SW480 (cell line): ENCODE data around the gene POLH.
"Not testable (repeated sequence)": the region's sequence is repeated elsewhere in the genome, so short reads cannot be mapped to it uniquely, and the experiment has no call there.

Source experiments
- DNase-seq: peaks from one replicate; pipeline ENCODE4 v3.0.0-alpha.2; 2016; ENCODE audit warnings: low spot score

POLH gene

DNA sequence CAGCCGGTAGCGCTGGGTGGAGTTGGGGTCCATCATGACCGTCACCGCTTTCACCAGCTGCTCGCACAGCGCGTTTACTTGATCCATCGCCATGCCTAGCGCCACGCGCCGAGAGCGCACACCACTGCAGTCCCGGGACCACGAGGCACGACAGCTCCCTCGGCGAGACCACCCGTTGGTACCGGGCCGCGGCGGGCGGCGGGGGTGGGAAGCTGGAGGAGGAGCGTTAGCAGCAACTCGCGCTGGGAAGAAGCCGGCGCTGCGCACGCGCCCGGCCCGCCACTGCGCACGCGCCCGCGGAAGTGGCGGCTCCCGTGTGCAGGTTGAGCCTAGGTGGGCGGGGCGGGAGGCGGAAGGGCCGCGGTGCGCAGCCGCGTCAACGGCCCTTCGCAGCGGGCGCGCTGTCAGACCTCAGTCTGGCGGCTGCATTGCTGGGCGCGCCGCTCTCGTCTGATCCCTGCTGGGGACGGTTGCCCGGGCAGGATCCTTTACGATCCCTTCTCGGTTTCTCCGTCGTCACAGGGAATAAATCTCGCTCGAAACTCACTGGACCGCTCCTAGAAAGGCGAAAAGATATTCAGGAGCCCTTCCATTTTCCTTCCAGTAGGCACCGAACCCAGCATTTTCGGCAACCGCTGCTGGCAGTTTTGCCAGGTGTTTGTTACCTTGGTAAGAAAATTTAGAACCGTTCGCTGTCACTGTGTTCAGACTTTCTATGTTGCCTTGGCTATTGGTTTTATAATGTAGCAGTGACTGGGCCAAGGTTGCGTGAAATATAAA is at the start of gene POLH, which contains the start of gene XPO5:
POLH (plus strand) TSS at position 414 of the 780 bp plus-strand sequence. CDS start 6,135 bp downstream, outside the sequence.
XPO5 (minus strand) TSS at position 267 of the 780 bp plus-strand sequence; CDS start at position 93, 174 bp downstream.
- peak; percentile 88 for DNase-seq

DNA sequence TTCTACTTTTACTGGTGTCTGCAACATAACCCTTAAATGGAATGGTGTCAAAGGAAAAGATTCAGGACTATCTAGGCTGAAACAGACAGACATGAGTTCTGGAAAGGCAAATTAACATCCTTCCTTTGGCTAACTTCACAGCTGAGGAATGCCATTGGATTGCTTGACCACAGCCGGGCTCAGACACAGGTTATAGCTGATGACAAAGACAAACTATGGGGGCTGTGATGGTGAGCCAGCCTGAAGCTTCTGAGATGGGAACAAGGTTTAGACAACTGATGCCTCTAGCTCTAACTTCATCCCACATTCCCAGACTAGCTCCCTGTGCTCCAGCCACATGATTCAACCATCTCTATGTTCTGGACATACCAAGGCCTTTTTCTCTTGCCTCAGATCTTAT is 43.8 kb upstream of the POLH start:
- no peak for DNase-seq

DNA sequence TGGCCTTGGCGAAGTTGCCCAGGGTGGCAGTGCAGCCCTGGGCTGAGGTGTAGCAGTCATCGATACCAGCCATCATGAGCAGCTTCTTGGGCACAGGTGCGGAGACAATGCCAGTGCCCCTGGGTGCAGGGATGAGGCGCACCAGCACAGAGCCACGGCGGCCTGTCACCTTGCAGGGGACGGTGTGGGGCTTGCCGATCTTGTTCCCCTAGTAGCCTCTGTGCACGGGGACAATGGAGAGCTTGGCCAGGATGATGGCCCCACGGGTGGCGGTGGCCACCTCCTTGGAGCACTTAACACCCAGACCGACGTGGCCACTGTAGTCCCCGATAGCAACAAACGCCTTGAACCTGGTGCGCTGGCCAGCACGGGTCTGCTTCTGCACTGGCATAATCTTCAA is 37.0 kb upstream of the POLH start:
- DNase-seq, result not testable (repeated sequence)

DNA sequence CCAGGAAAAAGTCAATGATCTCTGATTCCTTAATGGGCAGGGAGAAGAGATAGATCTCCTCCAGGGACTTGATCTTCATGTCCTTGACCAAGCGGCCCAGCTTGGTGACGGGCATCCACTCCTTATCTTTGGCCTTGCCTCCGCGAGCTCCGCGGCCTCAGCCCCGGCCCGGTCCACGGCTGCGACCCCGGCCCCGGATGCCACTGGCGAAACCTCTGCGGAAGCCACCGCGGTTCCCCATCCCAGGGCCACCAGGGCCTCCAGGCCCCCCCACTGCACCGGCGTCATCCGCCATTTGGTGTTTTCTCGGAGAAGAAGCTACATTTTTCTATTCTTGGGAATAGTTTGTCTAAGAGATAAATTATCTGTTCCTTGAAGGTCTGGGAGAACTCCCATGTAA is 36.6 kb upstream of the POLH start:
- not testable (repeated sequence) for DNase-seq

DNA sequence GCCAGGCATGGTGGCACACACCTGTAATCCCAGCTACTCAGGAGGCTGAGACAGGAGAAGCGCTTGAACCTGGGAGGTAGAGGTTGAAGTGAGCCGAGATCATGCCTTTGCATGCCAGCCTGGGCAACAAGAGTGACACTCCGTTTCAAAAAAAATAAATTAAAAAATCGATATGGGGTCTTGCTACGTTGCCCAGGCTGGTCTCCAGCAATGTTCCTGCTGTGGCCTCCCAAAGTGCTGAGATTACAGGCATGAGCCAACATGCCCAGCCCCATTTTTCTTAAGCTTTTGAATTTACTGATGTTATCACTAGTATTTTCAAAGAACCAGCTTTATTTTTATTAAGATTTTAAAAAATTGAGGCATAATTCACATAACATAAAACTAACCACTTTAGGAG is 35.5 kb upstream of the POLH start:
- no peak for DNase-seq

DNA sequence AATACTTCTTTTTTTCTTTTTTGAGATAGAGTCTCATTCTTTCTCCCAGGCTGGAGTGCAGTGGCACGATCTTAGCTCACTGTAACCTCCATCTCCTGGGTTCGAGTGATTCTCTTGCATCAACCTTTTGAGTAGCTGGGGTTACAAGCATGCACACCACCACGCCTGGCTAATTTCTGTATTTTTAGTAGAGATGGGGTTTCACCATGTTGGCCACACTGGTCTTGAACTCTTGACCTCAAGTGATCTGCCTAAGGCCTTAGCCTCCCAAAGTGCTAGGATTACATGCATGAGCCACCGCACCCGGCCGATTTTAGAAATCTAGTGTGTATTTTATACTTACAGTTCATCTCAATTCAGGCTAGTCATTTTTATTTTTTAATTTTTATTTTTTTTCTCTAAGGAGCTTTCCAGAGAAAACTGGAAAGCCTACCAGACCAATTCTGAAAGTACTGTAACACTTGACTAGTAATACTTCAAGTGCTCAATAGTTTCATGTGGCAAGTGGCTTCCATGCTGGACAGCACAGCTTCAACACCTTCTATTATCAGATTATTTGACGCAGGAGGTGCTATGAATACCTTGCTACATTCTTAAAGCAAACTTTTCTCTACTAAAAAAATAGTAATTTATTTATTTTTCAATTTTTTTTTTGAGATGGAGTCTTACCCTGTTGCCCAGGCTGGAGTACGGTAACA is 34.1 kb upstream of the POLH start:
- DNase-seq, result no peak

DNA sequence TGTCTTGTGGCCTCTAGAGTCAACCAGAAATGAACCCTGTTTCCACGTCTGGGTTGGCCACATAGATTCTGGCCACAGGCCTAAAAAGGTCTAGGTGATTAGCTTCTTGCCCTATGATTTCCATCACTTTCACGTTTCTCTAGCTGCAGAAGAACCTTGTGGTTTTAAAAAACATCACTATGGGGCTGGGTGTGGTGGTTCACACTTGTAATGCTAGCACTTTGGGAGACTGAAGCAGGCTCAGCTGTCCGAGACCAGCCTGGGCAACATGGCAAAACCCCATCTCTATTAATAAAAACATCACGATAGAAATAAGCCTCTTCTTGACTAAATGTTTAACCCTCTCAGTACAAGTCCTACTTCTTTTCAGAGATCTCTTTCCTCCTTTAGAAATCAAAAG is 31.5 kb upstream of the POLH start:
- DNase-seq, result no peak

DNA sequence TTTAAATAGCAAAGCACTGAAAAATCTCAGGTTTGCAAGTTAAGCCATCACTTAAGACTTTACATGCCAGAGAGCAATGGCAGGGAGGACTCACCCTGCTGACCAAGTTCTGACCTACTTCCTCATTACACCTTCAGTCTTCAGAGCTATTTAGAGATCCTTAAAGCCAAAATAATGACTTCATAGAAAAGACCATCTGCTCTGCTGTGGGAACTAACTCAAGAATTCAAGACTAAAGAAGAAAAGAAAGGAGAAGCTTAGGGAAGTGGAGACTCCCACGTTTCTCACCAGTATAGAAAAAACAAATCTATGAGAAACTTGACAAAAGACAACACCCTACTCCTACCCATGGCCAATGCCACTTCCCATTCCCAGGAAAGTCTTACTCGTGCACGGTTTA is 28.8 kb upstream of the POLH start:
- no peak for DNase-seq

DNA sequence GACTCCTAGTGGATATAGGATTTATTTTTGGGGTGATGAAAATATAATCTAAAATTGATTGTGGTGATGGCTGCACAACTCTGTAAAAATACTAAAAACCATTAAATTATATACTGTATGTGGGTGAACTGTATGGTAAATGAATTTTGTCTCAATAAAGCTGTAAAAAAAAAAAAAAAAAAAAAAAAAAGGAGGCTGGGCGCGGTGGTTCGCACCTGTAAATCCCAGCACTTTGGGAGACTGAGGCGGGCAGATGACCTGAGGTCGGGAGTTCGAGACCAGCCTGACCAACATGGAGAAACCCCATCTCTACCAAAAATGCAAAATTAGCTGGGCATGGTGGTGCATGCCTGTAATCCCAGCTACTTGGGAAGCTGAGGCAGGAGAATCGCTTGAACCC is 18.4 kb upstream of the POLH start:
- not testable (repeated sequence) for DNase-seq

DNA sequence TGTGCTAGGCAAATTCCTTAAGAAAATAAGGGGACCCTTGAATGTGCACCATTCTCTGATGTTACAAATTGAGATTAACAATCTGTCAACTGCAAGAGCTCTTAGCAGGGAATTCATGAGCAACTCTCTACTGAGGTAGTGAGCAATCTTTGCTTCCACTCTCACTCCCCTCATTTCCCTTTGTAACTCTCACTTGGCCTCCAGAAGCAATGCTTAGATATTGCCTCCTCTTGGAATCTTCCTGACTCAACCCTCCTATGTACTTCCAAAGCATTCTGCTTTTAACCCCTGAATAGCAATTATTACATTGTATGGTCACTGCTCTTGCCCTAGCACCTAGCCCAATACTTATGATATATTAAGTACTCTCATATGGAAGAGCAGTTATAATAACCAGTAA is 16.7 kb upstream of the POLH start:
- DNase-seq, result no peak

DNA sequence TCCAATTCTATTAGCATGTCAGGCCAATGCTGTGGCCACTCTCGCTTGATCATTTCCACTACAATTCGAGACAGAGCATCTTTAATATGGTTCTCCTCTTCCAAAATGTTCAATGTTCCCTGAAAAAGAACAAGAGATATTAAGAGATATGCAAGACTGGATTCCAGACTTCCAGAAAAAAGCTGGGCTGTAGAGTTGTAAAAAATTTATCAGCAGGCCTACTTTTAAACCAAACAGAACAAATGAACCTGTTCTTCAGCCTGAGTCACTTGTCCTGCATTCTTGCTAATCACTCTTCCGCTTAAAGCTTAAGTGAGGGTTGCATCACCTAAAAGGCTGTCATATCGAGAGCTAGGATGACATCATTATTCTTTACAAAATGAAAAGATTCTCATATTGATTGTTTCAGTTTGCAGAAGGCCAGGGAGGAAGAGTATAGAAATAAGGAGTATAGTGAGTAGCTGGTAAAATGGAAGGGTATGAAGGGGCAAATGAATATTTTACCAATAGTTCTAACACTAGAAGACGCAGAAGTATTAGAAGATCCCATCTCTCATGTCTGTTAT is 5.0 kb upstream of the POLH start:
- peak; percentile 3 for DNase-seq

DNA sequence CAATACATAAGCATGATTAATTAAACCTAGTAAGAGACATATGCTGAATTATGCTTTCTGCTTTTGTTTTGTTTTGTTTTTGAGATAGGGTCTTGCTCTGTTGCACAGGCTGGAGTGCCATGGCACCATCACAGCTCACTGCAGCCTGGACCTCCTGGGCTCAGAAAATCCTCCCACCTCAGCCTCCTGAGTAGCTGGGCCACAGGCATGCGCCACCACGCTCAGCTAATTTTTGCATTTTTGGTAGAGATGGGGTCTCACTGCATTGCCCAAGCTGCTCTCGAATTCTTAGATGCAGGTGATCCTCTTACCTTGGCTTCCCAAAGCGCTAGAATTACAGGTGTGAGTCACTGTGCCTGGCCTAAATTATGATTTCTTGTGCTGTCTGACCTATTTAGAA is 4.0 kb upstream of the POLH start:
- DNase-seq, result no peak

DNA sequence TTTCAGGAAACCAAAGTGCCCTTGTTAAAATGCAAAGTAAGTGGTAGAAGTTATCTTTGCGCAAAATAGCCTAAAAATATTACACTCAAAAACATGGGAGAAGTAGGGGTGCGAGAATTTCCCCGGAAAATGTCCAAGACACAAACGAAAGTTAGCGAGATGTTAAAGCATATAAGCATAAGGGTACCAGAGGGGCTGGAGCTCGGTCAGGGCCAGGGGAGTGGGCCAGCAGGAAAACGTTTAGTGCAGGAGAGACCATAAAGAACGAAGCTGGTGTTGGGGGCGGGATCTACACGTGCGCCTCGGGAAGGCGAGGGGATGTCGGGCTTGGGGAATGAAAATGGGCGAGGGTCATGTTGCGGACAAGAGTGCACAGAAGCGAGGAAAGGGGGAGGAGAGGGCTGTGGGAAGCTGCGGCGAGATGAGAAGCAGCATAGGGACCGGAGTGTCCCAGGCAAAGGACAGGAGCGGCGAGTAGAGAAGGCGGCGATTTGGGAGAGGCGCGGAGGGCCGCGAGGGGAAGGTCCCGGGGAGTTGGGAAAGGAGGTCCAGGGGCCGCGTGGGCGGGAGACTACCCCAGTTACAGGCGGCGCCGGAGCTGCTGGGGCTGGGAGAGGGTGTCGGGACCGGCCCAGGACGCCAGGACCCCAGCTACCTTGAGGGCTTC is 747 bp upstream of the POLH start:
- DNase-seq, result peak; percentile 55

DNA sequence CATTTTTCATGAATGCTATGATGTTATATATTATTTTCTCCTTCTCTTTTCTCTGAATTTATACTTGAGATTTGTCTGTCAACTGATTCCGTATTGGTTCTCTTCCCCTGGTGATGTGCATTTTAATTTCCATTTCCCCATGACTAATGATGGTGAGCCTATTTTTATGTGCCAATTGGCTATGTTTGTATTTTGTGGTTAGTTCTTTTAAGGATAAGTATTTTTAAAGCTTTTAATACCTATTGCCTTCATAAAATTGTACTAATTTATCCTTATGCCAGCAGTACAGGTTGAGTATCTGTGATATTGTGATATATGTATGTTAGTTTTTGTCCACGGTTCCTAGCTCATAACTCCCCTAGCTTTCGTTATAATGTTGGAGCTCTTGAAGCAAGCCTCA is 2.8 kb downstream of the POLH start:
- DNase-seq, result no peak

DNA sequence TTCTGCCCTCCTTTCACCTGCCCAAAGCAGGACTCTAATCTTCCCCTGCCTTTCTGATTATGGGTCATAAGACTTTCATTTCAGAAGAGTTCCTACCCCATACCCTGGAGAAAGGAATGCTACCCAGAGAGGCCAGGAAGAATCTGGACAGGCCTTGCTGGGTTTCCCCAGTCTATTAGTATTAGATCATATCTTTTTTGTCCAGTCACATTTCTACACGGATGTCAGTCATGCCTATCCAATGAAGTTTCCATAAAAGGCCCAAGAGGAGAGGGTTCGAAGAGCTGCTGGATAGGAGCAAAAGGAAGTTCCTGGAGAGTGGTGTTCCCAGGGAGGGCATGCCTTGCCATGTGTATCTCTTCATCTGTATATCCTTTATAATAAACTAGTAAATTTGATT is 3.2 kb downstream of the POLH start:
- DNase-seq, result no peak

DNA sequence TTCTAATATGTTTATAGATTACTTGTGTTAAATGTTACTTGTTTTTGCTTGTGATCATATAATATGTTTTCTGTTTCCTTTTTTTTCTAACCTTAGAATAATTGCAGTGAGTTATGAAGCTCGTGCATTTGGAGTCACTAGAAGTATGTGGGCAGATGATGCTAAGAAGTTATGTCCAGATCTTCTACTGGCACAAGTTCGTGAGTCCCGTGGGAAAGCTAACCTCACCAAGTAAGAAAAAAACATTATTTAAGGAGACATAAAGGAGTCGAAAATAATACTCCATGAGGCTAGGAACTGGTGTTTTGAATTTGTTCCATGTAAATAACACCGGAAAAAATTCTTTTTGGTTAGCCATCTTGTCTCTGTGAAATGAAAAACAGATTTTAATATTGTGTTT is 6.9 kb downstream of the POLH start:
- DNase-seq, result no peak

DNA sequence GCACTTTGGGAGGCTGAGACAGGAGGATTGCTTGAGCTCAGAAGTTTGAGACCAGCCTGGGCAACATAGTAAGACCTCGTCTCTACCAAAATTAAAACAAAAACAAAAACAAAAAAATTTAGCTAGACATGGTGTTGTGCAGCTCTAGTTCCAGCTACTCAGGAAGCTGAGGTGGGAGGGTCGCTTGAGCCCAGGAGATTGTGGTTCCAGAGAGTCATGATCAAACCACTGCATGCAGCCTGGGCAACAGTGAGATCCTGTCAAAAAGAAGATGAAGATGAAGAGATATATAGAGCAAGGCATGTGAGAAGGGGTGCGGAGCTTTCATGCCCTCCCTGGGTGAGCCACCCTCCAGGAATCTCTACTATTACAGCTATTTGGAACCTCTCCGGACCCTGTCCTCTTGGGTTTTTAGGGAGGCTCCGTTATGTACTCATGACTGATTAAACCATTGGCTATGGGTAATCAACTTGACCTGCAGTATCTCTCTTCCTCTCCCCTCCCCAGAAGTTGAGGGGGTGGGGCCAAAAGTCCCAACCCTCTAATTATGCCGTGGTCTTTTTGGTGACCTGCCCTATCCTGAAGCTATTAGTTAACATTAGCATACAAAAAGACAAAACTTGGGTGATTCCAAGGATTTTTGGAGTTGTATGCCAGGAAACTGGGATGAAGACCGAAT is 9.0 kb downstream of the POLH start:
- no peak for DNase-seq

DNA sequence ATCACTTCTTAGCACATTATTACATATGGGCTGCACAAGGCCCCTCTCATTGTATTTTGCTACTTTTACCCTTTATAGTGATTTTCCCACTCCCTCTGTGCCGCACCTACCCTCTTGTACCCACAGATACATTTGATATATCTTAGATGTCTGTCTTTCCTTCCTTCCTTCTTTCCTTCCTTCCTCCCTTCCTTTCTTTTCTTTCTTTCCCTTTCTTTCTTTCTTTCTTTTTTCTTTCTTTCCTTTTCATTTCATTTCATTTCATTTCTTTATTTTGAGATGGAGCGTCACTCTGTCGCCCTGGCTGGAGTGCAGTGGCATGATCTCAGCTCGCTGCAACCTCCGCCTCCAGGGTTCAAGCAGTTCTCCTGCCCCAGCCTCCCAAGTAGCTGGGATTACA is 12.2 kb downstream of the POLH start:
- no peak for DNase-seq

DNA sequence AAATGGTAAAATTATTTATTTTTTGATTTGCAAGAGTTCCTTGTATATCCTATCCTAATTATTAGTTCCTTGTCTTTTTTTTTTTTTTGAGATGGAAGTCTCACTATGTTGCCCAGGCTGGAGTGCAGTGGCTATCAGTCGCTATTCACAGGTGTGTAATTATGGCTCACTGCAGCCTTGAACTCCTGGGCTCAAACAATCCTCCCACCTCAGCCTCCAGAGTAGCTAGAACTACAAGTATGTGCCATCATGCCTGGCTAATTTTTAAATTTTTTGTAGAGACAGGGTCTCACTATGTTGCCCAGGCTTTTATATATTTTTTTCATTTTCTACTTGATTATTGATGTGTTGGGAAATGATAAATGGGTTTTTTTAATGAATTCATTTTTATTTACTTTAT is 13.6 kb downstream of the POLH start:
- DNase-seq, result not testable (repeated sequence)

DNA sequence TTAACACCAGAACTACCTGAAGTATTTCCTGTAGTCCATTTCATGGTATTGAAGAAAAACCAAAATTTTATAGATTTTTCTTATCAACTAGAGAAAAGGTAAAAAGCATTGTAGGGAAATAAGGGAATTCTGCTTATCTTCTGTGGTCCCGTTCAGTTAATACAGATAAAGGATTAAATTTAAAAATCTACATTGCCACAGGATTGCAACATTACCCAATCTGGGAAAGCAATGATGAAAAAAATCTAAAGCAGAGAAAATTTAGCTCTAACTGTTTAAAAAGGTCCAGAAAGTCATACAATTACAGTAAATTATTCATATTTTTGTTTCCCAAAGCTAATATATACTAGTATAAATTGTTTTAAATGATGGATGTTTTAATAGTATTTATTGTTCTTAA is 18.0 kb downstream of the POLH start:
- no peak for DNase-seq

DNA sequence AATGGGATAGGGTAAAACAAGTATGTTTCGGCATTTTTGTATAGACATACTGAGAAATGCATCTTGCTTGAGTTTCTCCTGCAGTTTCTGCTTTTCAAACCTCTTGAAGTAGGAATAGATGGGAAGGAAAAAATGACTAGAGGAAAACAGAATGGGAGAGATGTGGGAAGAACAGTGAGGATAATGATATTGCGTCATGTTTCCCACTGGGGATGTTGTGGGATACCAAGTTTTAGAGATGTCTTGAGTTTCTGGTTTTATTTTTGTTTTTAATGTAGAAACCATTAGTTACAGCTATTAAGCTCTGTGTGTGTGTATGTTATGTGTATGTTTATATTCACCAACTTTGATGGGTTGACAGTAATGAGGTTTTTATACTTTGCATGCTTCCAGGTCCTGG is 24.6 kb downstream of the POLH start:
- no peak for DNase-seq

DNA sequence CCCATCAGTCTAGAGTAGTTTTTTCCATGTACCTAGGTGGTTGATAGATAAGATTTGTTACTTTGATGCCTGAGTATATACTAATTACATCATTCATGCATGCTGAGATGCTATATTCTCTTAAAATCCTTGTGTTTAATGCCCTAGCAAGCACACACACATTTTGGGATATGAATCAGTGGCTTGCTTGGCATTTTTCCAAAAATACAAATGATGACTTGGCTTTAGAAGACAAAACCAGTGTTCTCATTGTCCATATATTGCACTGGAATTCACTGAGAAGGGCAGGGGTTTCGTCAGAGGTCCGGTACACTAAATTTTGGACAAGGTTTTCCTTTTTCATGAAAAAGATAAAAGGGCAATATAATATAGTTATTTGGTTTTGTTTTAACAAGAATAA is 28.2 kb downstream of the POLH start:
- DNase-seq, result no peak
